ENCODE measurements around the gene STT3B.

The STT3B gene

GRCh38 chr3:31521468-31521867 is 11.3 kb upstream of the STT3B start:
- DNase-seq (ENCODE audit: low read depth, low spot score), result no peak

- DNase-seq (ENCODE audit: low read depth, low spot score), result no peak
These were observed 10.6 kb upstream of the STT3B start for GRCh38 chr3:31522152-31522551.

- no peak for DNase-seq (ENCODE audit: low read depth, low spot score)
These were observed 9.2 kb upstream of the STT3B start for GRCh38 chr3:31523543-31523942.

GRCh38 chr3:31525532-31525931 is 7.2 kb upstream of the STT3B start:
- no peak for DNase-seq (ENCODE audit: low read depth, low spot score)

GRCh38 chr3:31529421-31529820 is 3.3 kb upstream of the STT3B start:
- no peak for DNase-seq (ENCODE audit: low read depth, low spot score)

GRCh38 chr3:31530039-31530959 is 2.4 kb upstream of the STT3B start:
- no peak for DNase-seq (ENCODE audit: low read depth, low spot score)

GRCh38 chr3:31530960-31531335 is 1.8 kb upstream of the STT3B start:
- no peak for DNase-seq (ENCODE audit: low read depth, low spot score)

- no peak for DNase-seq (ENCODE audit: low read depth, low spot score)
These were observed 1.2 kb upstream of the STT3B start for GRCh38 chr3:31531452-31531991.

- peak; percentile 100 for DNase-seq (ENCODE audit: low read depth, low spot score)
These were observed 636 bp upstream of the STT3B start for GRCh38 chr3:31531992-31532586.

- DNase-seq (ENCODE audit: low read depth, low spot score), result peak; percentile 67
These were observed 692 bp downstream of the STT3B start for GRCh38 chr3:31533169-31534064.

- DNase-seq (ENCODE audit: low read depth, low spot score), result peak; percentile 28
These were observed 1.3 kb downstream of the STT3B start for GRCh38 chr3:31534065-31534425.

- no peak for DNase-seq (ENCODE audit: low read depth, low spot score)
These were observed 3.8 kb downstream of the STT3B start for GRCh38 chr3:31536497-31536896.

- DNase-seq (ENCODE audit: low read depth, low spot score), result no peak
These were observed 6.1 kb downstream of the STT3B start for GRCh38 chr3:31538801-31539200.

GRCh38 chr3:31539275-31539674 is 6.5 kb downstream of the STT3B start:
- DNase-seq (ENCODE audit: low read depth, low spot score), result no peak

GRCh38 chr3:31541089-31541488 is 8.4 kb downstream of the STT3B start:
- DNase-seq (ENCODE audit: low read depth, low spot score), result no peak

GRCh38 chr3:31542246-31542645 is 9.5 kb downstream of the STT3B start:
- no peak for DNase-seq (ENCODE audit: low read depth, low spot score)

GRCh38 chr3:31543375-31543774 is 10.7 kb downstream of the STT3B start:
- DNase-seq (ENCODE audit: low read depth, low spot score), result no peak

- no peak for DNase-seq (ENCODE audit: low read depth, low spot score)
These were observed 11.9 kb downstream of the STT3B start for GRCh38 chr3:31544634-31545033.

GRCh38 chr3:31546162-31546561 is 13.4 kb downstream of the STT3B start:
- no peak for DNase-seq (ENCODE audit: low read depth, low spot score)

GRCh38 chr3:31546725-31547124 is 14.0 kb downstream of the STT3B start:
- DNase-seq (ENCODE audit: low read depth, low spot score), result no peak

GRCh38 chr3:31550452-31551251 is 17.9 kb downstream of the STT3B start:
- DNase-seq (ENCODE audit: low read depth, low spot score), result peak; percentile 58
